Caco-2 (cell line): ENCODE measurements around the gene GLT6D1. TPM values are rescaled to one million over a fixed set of nuclear protein-coding genes. Genes with fewer than 3 reads are reported as not detected.

Experiments used
- BruUV-seq: library from RNA; stranded (reverse); fragments of 400-500 nt; replicated peaks from 2 replicates; lab custom pipeline; 2021; lab: Mats Ljungman, UMichigan
- CTCF ChIA-PET: fragments of 300-600 bp; sonication (Branson Sonifier 250); formaldehyde crosslinking; loops from one replicate; lab custom pipeline; 2022; ENCODE audit warnings: antibody characterized with exemption; lab: Charles Lee
- POLR2A ChIA-PET: fragments of 300-600 bp; sonication (Branson Sonifier 250); formaldehyde crosslinking; loops from one replicate; lab custom pipeline; 2022; ENCODE audit warnings: antibody characterized with exemption; lab: Charles Lee
- DNase-seq, 2 experiments: peaks; one replicate each; pipeline versions ENCODE4 v3.0.0 to v3.0.0-alpha.2; 2020 to 2022
- H3K27me3 ChIP-seq: replicated peaks from 2 replicates; pipeline ENCODE4 v1.6.0; 2011; ENCODE audit warnings: low read length; ENCODE audit not compliant: control insufficient read depth, insufficient read depth
- H3K36me3 ChIP-seq: 2 replicates; pipeline ENCODE4 v1.5.1; 2011; ENCODE audit warnings: low read length; ENCODE audit not compliant: control insufficient read depth, insufficient read depth
- H3K4me1 ChIP-seq: fragments of 250-450 bp; sonication (Bioruptor Pico); 2 replicates; pipeline ENCODE4 v1.5.1; 2020; ENCODE audit warnings: mild to moderate bottlenecking
- H3K4me3 ChIP-seq: 2 replicates; pipeline ENCODE4 v1.5.1; 2011; ENCODE audit warnings: low read depth, mild to moderate bottlenecking, control low read depth, low read length
- H3K9me3 ChIP-seq: fragments of 250-450 bp; sonication (Bioruptor Pico); 2 replicates; pipeline ENCODE4 v1.5.1; 2020; ENCODE audit warnings: mild to moderate bottlenecking, moderate library complexity
- H3K27ac Mint-ChIP-seq: one replicate; pipeline ENCODE4 v1.8.0; 2022; ENCODE audit warnings: mixed read lengths; ENCODE audit not compliant: unreplicated experiment
- H3K27me3 Mint-ChIP-seq: one replicate; pipeline ENCODE4 v1.8.0; 2022; ENCODE audit warnings: mixed read lengths; ENCODE audit not compliant: insufficient read depth, unreplicated experiment
- H3K36me3 Mint-ChIP-seq: one replicate; pipeline ENCODE4 v1.8.0; 2022; ENCODE audit warnings: mild to moderate bottlenecking, mixed read lengths; ENCODE audit not compliant: insufficient read depth, unreplicated experiment
- H3K4me1 Mint-ChIP-seq: one replicate; pipeline ENCODE4 v1.8.0; 2022; ENCODE audit warnings: low read depth, mixed read lengths; ENCODE audit not compliant: unreplicated experiment
- H3K4me3 Mint-ChIP-seq: one replicate; pipeline ENCODE4 v1.8.0; 2022; ENCODE audit warnings: mild to moderate bottlenecking, moderate library complexity, mixed read lengths; ENCODE audit not compliant: unreplicated experiment
- H3K9me3 Mint-ChIP-seq: one replicate; pipeline ENCODE4 v1.8.0; 2022; ENCODE audit warnings: mixed read lengths; ENCODE audit not compliant: unreplicated experiment
- CTCF ChIP-seq, 2 experiments: fragments of 200-600 bp in 1 of 2; IDR thresholded peaks; 1 replicate in 1 of 2; 2 replicates in 1 of 2; pipeline versions ENCODE4 v1.5.1 to v1.8.0; 2011 to 2022; ENCODE audit warnings: antibody characterized with exemption in 1 of 2, control low read depth in 1 of 2, inconsistent platforms in 1 of 2, low read depth in 1 of 2, low read length in 1 of 2, mild to moderate bottlenecking in 1 of 2, moderate library complexity in 1 of 2; ENCODE audit not compliant: insufficient read depth in 1 of 2, severe bottlenecking in 1 of 2, unreplicated experiment in 1 of 2
- intact Hi-C: fragments of 100-400 bp; cut with micrococcal nuclease; formaldehyde crosslinking; loops from one replicate; pipeline ENCODE4 v1.10.0; 2022; ENCODE audit not compliant: unreplicated experiment
- total RNA-seq: library from RNA; stranded (reverse); gene quantifications from 2 replicates; pipeline ENCODE4 v1.2.3, GENCODE V29; 2022

The GLT6D1 gene
- total RNA-seq, 1 experiment from 2014 or later: not detected

GRCh38 chr9:135655317-135655716 lies 16.0 kb upstream of the GLT6D1 start:
- no peaks in the 10 kb centered on the region for H3K27me3 ChIP-seq
- Mint-ChIP-seq H3K4me1 (no peaks in the 10 kb centered on the region), H3K36me3 (peaks cover 11% of the 10 kb centered on the region), H3K27ac (no peak overlapping the region), H3K9me3 (peaks cover 30% of the 10 kb centered on the region), H3K4me3 (no peak overlapping the region), H3K27me3 (no peaks in the 10 kb centered on the region)
- peaks cover 20% of the 10 kb centered on the region for H3K9me3 ChIP-seq
- BruUV-seq: no TSS peak
- ChIA-PET CTCF (no interaction called here), POLR2A (no interaction called here)
- peaks cover 10% of the 10 kb centered on the region for H3K4me1 ChIP-seq
- H3K36me3 ChIP-seq: no peaks in the 10 kb centered on the region; the same call in 1 of the 2 replicates
- no peak overlapping the region for H3K4me3 ChIP-seq
- no peak for TF ChIP-seq CTCF (IDR thresholded peaks at IDR 0.05; ENCODE audit: insufficient read depth in 1 of 2, low read depth in 1 of 2, low read length in 1 of 2, severe bottlenecking in 1 of 2, unreplicated experiment in 1 of 2)
- no peak for DNase-seq
- intact Hi-C loops: no loop called here

GRCh38 chr9:135650408-135650807 lies 11.1 kb upstream of the GLT6D1 start:
- H3K27me3 Mint-ChIP-seq: no peaks in the 10 kb centered on the region
- H3K4me1 Mint-ChIP-seq: no peaks in the 10 kb centered on the region
- no peak for TF ChIP-seq CTCF (IDR thresholded peaks at IDR 0.05; ENCODE audit: insufficient read depth in 1 of 2, low read depth in 1 of 2, low read length in 1 of 2, severe bottlenecking in 1 of 2, unreplicated experiment in 1 of 2)
- H3K4me1 ChIP-seq: peaks cover 10% of the 10 kb centered on the region
- H3K36me3 ChIP-seq: no peaks in the 10 kb centered on the region; the same call in 1 of the 2 replicates
- peaks cover 56% of the 10 kb centered on the region for H3K9me3 ChIP-seq
- H3K27me3 ChIP-seq: no peaks in the 10 kb centered on the region
- intact Hi-C loops: no loop called here
- H3K36me3 Mint-ChIP-seq: peaks cover 7% of the 10 kb centered on the region
- no peak overlapping the region for H3K4me3 ChIP-seq
- POLR2A ChIA-PET: no interaction called here
- DNase-seq: no peak
- H3K4me3 Mint-ChIP-seq: no peak overlapping the region
- H3K27ac Mint-ChIP-seq: peak overlapping the region; percentile 46
- no TSS peak for BruUV-seq
- CTCF ChIA-PET: no interaction called here
- H3K9me3 Mint-ChIP-seq: peaks cover 65% of the 10 kb centered on the region

GRCh38 chr9:135649508-135649907 lies 10.2 kb upstream of the GLT6D1 start:
- intact Hi-C loops: no loop called here
- Mint-ChIP-seq H3K27me3 (no peaks in the 10 kb centered on the region), H3K9me3 (peaks cover 74% of the 10 kb centered on the region), H3K4me3 (no peak overlapping the region), H3K4me1 (no peaks in the 10 kb centered on the region), H3K36me3 (peaks cover 7% of the 10 kb centered on the region), H3K27ac (no peak overlapping the region)
- TF ChIP-seq CTCF (IDR thresholded peaks at IDR 0.05; ENCODE audit: insufficient read depth in 1 of 2, low read depth in 1 of 2, low read length in 1 of 2, severe bottlenecking in 1 of 2, unreplicated experiment in 1 of 2): no peak
- Histone ChIP-seq H3K27me3 (no peaks in the 10 kb centered on the region), H3K9me3 (peaks cover 64% of the 10 kb centered on the region), H3K36me3 (no peaks in the 10 kb centered on the region; the same call in 1 of the 2 replicates), H3K4me1 (peaks cover 10% of the 10 kb centered on the region), H3K4me3 (no peak overlapping the region)
- BruUV-seq: no TSS peak
- ChIA-PET CTCF (no interaction called here), POLR2A (no interaction called here)
- DNase-seq: no peak
